Uterus (tissue), 2 donors: ENCODE results near the gene MTMR1.

ENCODE experiments used
- CTCF ChIP-seq, 4 experiments: fragments of 200-600 bp in 2 of 4; fragments of 450-650 bp in 2 of 4; sonication (generic) in 2 of 4; IDR thresholded peaks; one replicate each; pipeline ENCODE4 v1.5.1; 2016 to 2019; ENCODE audit warnings: antibody characterized with exemption in 4 of 4, mild to moderate bottlenecking in 2 of 4, moderate library complexity in 1 of 4
- POLR2A ChIP-seq, 2 donors: fragments of 450-650 bp; IDR thresholded peaks; one replicate each; pipeline ENCODE4 v1.6.1; 2016; ENCODE audit warnings: antibody characterized with exemption in 2 of 2, mild to moderate bottlenecking in 1 of 2, moderate library complexity in 1 of 2

GRCh38 chrX:150769408-150769807, 76.2 kb downstream of the MTMR1 start:
- TF ChIP-seq POLR2A (IDR thresholded peaks at IDR 0.05) (no peak), CTCF (IDR thresholded peaks at IDR 0.05) (no peak)
